ENCODE results near the gene TMEM131.
A peak's percentile ranks its signal among the peaks of the same experiment; 100 is the strongest.

Gene TMEM131

GRCh38 chr2:97734061-97735051 is 261.4 kb downstream of the TMEM131 start:
- Mint-ChIP-seq H3K4me3 (no peak overlapping the region), H3K27ac (no peak overlapping the region), H3K4me1 (peaks cover 9% of the 10 kb centered on the region), H3K9me3 (peaks cover 7% of the 10 kb centered on the region), H3K27me3 (ENCODE audit: low read depth, poor library complexity) (no peaks in the 10 kb centered on the region), H3K36me3 (ENCODE audit: low read depth) (peaks cover 4% of the 10 kb centered on the region)
- DNase-seq, result no peak
- no peak for TF ChIP-seq CTCF (IDR thresholded peaks at IDR 0.05)

- Mint-ChIP-seq H3K27me3 (ENCODE audit: low read depth, poor library complexity) (no peaks in the 10 kb centered on the region), H3K9me3 (peaks cover 7% of the 10 kb centered on the region)
Measured at GRCh38 chr2:97733341-97734035, 262.3 kb downstream of the TMEM131 start.

GRCh38 chr2:97732436-97733340 is 263.1 kb downstream of the TMEM131 start:
- no peak overlapping the region for H3K27ac Mint-ChIP-seq
- peaks cover 16% of the 10 kb centered on the region for H3K4me1 Mint-ChIP-seq
- H3K9me3 Mint-ChIP-seq, result peaks cover 11% of the 10 kb centered on the region
- no peak overlapping the region for H3K4me3 Mint-ChIP-seq
- no peaks in the 10 kb centered on the region for H3K27me3 Mint-ChIP-seq (ENCODE audit: low read depth, poor library complexity)
- no peak for DNase-seq
- peaks cover 8% of the 10 kb centered on the region for H3K36me3 Mint-ChIP-seq (ENCODE audit: low read depth)
- TF ChIP-seq CTCF (IDR thresholded peaks at IDR 0.05), result no peak

More at GRCh38 chr2:97733341-97734035, 262.3 kb downstream of the TMEM131 start:
- peaks cover 9% of the 10 kb centered on the region for H3K4me1 Mint-ChIP-seq
- H3K36me3 Mint-ChIP-seq (ENCODE audit: low read depth), result peaks cover 4% of the 10 kb centered on the region
- no peak for TF ChIP-seq CTCF (IDR thresholded peaks at IDR 0.05)
- DNase-seq, result no peak
- H3K4me3 Mint-ChIP-seq, result no peak overlapping the region
- no peak overlapping the region for H3K27ac Mint-ChIP-seq

DNA sequence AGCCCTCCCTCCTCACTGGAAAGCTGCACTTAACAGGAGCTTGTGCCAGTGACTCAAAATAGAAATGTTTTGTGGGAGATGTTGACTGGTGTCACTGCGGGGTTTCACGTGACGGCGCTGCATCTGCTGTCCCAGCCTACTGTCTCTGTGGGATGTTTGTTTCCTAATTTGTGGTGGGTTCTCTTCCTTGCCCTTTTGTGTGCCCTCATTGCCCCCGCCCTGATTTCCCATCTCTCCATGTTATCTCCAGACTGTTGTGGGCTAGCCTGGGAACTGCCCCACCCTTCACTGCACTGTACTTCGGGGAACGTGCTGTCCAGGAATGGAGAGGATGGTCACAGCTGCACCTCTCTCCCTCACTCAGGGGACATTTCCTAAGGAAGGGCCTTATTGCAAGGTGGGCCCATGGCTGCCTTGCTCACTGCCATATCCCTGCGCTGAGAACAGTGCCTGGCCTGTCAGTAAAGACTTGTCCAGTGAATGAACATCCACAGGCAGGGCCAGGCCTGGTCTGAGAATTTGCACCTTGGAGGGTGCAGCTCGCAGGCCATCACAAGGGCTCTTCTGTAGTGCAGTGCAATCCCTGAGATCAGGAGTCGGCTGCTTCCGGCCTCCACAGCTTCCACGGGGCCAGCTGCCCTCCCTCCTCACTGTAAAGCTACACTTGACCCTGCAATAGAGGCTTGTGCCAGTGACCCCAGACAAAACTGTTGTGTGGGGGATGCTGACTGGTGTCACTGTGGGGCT is 264.3 kb downstream of the TMEM131 start:
- Mint-ChIP-seq H3K4me1 (peaks cover 22% of the 10 kb centered on the region), H3K27ac (peak overlapping the region; percentile 41), H3K9me3 (peaks cover 14% of the 10 kb centered on the region), H3K36me3 (ENCODE audit: low read depth) (peaks cover 13% of the 10 kb centered on the region), H3K4me3 (no peak overlapping the region), H3K27me3 (ENCODE audit: low read depth, poor library complexity) (no peaks in the 10 kb centered on the region)
- no peak for DNase-seq
- no peak for TF ChIP-seq CTCF (IDR thresholded peaks at IDR 0.05)

DNA sequence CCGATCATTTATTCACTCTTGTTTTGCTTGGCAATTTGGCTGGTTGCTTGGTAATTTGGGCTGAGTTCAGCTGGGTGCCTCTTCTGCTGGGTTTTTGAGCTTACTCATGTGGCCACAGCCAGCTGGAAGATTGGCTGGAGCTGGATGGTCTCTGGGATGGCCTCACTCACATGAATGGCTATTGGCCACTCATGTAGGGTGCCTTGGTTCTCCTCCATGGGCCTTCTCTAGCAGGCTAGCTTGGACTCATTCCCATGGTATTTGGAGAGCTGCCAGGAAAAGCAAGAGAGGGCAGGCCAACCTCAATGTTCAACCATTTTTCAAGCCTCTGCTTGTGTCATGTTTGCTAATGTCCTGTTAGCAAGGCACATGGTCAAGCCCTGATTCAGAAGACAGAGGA is 265.5 kb downstream of the TMEM131 start:
- Mint-ChIP-seq H3K4me3 (no peak overlapping the region), H3K4me1 (peaks cover 34% of the 10 kb centered on the region), H3K27me3 (ENCODE audit: low read depth, poor library complexity) (no peaks in the 10 kb centered on the region), H3K27ac (no peak overlapping the region), H3K9me3 (peaks cover 14% of the 10 kb centered on the region), H3K36me3 (ENCODE audit: low read depth) (peaks cover 13% of the 10 kb centered on the region)
- no peak for TF ChIP-seq CTCF (IDR thresholded peaks at IDR 0.05)
- DNase-seq, result no peak

All from nephron progenitor cell (in vitro differentiated cells).